Inflammatory macrophage (primary cell): Measurements from ENCODE around the gene LGALS13.

Experiments
- DNase-seq, 2 donors: peaks; one replicate each; pipeline ENCODE4 v3.0.0-alpha.2; 2020 to 2022

The LGALS13 gene

DNA sequence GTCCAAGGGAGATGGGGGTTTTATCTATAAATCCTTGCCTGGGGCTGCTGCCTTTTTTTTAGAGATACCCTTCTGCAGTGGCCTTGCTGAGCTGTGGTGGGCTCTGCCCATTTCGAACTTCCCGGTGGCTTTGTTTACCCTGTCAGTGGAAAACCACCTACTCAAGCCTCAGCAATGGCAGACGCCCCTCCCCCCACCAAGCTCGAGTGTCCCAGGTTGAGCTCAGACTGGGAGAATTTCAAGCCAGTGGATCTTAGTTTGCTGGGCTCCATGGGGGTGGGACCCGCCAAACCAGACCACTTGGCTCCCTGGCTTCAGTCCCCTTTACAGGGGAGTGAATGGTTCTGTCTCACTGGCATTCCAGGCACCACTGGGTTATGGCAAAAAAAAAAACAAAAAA lies 21.6 kb downstream of the LGALS13 start:
- no peak for DNase-seq

DNA sequence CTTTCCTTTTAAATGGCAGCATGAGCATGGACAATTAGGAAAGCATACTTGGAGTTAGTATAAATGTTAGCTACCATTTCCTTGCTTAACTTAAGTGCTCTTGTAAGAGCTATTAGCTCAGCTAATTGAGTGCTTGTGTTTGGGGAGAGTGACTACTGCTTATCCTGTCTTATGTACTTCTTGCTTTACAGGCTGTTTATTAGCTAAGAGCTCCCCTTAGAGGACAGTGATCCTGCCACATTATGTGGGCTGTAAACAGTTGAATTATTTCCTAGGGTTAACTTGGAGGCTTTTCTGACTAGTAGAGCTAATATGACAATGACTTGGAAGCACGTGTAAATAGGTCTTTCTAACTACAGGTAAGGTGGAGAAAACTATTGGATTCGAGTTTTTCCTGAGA lies 25.3 kb downstream of the LGALS13 start:
- peak; percentile 8 to 16 for DNase-seq

DNA sequence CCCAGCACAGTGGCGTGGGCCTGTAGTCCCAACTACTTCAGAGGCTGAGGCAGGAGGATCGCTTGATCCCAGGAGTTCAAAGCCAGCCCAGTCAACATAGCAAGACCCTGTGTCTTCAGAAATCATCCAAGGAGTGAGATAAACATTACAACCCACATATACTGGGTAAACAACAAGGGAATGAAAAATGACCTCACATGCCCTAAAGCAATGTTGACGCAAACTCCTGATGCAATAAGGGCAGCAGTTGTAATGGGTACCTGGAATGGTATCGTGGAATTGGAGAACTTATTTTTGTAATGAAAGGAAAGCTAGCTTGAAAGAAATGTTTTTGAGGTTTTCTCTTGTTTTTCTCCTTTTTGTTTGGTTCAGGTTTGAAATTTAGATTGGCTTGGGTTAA lies 28.9 kb downstream of the LGALS13 start:
- no peak for DNase-seq

DNA sequence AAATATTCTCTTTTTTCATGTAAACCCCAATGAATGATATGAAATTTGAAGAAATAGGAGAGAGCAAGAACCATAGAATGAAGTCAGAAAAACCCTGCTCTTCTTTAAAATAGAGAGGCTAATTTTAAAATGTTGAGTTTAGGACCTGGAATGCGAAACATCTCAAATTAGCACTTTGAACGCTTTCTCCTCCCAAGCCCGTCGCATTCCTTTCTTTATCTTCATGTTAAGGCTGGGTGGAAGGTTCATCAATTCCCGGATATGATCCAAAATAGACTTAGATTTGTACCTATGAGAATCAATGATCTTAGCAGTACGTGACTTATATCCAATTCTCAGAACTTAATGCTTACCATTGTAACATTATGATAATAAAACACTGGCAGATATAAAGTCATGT lies 29.3 kb downstream of the LGALS13 start:
- no peak for DNase-seq

DNA sequence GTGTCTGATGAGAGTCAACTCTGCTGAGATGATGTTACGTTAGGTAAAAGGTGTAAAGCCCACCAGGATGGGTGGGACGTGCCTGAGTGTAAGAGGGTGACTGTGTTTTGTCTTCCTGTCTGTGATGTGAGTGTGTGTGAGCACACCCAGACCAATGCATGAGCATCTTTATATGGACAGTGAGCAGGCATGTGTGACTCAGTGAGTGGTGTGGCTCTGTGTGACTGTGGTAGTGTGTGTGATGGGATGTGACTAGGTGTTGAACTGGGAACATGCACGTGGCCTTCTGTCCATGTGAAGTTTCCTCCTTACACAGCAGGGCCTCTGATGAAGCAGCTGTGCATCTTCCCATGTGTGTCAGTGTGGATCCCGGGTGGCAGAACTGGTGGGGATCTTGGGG lies 35.6 kb downstream of the LGALS13 start:
- DNase-seq, result no peak

DNA sequence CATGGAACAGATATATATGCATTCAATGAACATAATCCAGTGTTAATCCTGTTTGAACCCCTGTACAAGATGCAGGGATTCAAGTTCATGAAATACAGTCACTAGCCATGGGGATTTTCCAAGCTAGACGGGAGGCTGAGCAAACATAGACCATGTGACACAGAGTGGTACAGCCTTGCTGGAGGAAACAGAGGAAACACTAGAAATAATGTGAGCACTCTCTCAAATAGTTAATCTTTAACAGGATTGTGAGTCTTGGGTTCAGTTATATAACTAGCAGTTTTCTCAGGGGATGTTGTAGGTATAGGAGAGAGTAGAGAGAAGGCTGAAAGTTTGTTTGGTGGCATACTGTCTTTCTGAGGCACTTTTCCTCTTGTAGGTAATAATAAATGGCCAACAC lies 39.4 kb downstream of the LGALS13 start:
- DNase-seq, result no peak

DNA sequence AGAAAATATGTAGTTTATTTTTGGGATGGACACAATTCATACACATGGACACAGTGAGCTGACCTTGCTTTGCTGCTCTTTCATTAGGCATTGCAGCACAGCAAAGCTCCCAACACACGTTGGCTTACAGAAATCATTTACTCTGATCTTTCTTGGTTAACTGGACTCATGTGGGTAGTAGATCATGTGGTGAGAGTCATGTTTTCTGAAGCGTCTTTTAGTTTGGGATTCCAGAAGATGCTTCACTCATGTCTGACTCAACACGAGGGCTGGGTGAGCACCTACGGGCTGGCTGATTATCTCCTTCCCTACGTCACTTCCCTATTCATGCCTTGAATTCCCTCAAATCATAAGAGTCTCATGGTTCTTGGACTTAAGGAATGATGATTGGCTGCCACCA lies 41.3 kb downstream of the LGALS13 start:
- DNase-seq, result no peak

DNA sequence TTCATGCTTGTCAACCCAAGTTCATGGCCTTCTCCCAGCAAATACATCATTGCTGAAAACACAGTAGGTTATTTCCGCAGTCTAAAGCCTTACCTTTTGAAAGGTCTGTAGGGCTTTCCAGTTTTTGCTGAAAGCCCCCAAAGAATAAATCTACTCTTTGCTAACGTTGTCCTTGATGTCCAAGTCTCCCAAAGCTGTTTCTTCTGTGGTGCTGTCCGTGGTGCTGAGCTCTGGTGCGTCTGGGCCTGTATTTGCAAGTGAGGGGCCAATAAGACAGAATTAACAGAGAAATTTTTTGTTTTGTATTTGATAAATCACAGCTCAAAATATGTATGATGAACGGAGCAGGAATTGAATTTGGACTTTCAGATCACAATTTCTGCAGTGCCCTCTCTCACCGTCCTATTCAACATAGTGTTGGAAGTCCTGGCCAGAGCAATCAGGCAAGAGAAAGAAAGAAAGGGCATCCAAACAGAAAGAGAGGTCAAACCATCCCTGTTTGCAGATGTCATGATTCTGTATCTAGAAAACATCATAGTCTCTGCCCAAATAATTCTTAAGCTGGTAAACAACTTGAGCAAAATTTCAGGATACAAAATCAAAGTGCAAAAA lies 43.6 kb downstream of the LGALS13 start:
- peak in 1 of 2 donors; percentile 2 for DNase-seq

DNA sequence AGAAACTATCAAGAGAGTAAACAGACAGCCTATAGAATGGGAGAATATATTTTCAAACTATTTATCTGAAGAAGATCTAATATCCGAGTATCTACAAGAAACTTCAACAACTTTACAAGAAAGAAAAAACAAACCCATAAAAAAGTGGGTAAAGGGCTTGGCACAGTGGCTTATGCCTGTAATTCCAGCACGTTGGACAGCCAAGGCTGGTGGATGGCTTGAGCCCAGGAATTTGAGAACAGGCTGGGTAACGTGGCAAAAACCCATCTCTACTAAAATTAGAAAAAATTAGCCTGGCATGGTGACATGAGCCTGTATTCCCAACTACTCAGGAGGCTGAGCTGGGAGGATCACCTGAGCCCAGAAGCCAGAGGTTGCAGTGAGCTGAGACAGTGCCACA lies 45.6 kb downstream of the LGALS13 start:
- no peak for DNase-seq

DNA sequence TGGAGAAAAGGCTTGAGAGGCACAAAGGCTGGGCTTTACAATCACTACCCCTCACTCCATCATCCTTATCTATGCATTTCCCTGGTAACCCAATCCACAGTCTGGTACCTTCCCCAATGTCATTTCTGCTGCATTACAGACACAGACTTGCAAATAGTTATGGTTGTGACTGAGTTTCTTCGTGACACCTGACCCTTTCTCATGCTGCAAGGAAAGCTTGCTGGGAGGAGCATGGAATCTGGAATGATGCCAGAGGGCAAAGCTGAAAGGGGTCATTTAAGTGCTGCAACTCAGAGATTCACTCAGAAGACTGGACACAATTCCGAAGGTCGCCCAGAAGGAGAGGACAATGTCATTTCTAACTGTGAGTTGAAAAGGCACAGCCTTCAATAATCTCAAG lies 53.3 kb downstream of the LGALS13 start, which contains the start of gene LGALS16:
Gene LGALS16 (plus strand): TSS at position 301 of the 400 bp plus-strand sequence. CDS start 49 bp downstream, at position 350.
- DNase-seq, result no peak
